NB4 (cell line): Measurements from ENCODE around the gene C3orf22.

Experiments
- CTCF ChIP-seq: IDR thresholded peaks from one replicate; pipeline ENCODE4 v1.5.1; 2012; ENCODE audit warnings: low read depth, low read length
- MAX ChIP-seq: IDR thresholded peaks from 2 replicates; pipeline ENCODE4 v1.6.1; 2011; ENCODE audit warnings: low read depth, low read length
- MYC ChIP-seq: IDR thresholded peaks from 2 replicates; pipeline ENCODE4 v1.6.1; 2011; ENCODE audit warnings: low read depth, low read length
- POLR2A ChIP-seq: IDR thresholded peaks from 2 replicates; pipeline ENCODE4 v1.6.1; 2011; ENCODE audit warnings: mild to moderate bottlenecking; ENCODE audit not compliant: insufficient read length; ENCODE audit errors: extremely low read depth

GRCh38 chr3:126562737-126563276, 4.1 kb upstream of the C3orf22 start:
- TF ChIP-seq CTCF (no peak), POLR2A (no peak), MAX (no peak), MYC (no peak)
